HL-60/S4 treated with phorbol 12-myristate 13-acetate at 8.2 ng/mL for 4 days and 3 days (cell line): Measurements from ENCODE around the gene ENTPD7.
"Not testable (repeated sequence)": the region's sequence is repeated elsewhere in the genome, so short reads cannot be mapped to it uniquely, and the experiment has no call there.

Experiments used
- in situ Hi-C: fragments of 300-500 bp; cut with MboI; formaldehyde crosslinking; loops from 2 replicates; pipeline ENCODE4 v1.15.0; 2022; ENCODE audit warnings: low sequenced_read_pairs

The ENTPD7 gene

DNA sequence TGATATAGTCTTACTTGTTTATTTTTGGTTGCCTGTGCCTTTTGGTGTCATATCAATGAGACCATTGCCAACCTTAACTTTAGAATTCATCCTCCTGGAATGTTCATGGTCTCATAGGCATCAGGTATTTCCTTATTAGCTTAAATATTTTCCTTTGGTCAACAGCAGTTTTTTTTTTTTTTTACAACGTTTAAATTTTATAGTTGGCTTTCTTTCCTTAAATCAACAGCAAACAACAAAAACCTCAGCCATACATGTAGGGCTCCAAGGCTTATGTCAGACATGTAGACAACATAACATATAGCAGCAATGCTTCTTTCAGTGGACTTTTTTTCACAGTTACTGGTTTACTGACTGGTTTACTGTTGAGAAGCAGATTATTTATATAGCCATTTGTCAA, 22.7 kb downstream of the ENTPD7 start:
- in situ Hi-C loops, result no loop called here

DNA sequence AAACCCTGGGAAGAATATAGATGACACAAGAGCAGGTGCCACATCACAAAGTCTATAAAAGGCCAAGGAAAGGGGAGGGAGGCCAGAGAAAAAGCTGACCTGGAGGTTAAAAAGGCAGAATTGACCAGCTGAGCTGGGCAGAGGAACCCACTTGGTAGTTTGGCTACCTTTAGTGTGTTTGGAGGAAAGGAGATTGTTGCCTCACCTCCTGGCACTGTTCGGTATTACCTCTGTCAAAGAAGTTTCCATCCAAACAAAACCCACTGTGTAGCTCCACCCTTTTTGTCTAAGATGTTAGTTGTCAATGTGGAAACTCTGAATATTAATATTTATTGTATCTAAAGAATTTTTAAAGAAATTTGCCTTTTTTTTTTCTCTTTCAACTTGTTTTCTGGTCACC, 23.4 kb downstream of the ENTPD7 start:
- in situ Hi-C loops, result no loop called here

GRCh38 chr10:99685597-99685967, 26.3 kb downstream of the ENTPD7 start:
- in situ Hi-C loops, result no loop called here

DNA sequence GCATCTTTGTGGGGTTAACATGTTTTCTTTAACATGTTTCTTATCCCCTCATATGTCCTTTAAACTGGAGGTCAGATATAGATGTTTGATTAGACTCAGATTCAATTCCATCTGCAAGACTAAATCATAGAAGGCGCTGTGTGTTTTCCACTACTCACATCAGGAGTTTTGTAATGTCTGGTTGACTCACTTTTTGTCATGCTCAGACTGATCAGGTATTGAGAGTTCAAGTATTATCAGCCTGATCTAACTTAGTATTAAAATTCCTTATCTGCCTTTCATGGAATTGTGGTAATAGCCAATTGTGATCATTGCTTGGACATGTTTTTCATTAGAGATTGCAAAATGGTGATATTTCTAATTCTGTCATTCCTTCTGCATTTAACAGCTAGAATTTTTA, 30.2 kb downstream of the ENTPD7 start:
- in situ Hi-C loops, result no loop called here

- in situ Hi-C loops, result no loop called here
Observed at GRCh38 chr10:99693933-99694583, 34.7 kb downstream of the ENTPD7 start.

DNA sequence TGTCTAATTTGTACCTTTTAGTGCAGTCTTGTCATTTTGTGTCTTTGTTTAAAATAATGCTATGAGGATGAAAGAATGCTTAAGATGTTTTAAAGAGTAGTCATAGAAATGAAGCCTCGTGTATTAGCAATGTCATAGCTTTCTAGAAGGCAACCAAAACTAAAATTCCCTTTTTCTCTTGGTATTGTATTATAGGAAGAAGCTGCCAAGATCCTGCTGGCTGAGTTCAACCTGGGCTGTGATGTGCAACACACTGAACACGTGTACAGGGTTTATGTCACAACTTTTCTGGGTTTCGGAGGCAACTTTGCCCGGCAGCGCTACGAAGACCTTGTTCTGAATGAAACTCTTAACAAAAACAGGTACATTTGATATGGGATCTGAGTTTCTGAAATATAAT, 36.5 kb downstream of the ENTPD7 start:
- in situ Hi-C loops, result no loop called here

GRCh38 chr10:99698504-99699080, 39.3 kb downstream of the ENTPD7 start:
- in situ Hi-C loops, result no loop called here

DNA sequence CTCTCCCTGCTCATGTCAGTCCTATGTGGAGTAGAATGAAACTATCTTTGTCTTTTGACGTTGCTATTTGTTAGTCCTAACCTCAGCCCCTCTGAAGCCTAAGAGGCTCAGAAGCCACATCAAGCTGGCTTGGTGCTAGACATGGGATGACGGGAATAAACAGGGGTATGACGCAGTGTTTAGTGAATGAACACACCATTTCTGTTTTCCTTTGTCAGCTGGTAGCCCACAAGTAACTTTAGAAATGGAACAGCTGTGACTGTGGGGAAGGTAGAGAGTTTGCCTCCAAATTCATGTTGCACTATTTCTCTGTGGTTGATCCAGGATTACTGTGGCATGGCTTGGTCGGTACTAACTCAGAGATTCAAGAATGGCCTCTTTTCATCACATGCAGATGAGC, 41.3 kb downstream of the ENTPD7 start:
- in situ Hi-C loops, result loop anchor here (25.0 kb wide), 1 partner anchor 263 kb away; the partner anchor contains the start of gene GOT1

DNA sequence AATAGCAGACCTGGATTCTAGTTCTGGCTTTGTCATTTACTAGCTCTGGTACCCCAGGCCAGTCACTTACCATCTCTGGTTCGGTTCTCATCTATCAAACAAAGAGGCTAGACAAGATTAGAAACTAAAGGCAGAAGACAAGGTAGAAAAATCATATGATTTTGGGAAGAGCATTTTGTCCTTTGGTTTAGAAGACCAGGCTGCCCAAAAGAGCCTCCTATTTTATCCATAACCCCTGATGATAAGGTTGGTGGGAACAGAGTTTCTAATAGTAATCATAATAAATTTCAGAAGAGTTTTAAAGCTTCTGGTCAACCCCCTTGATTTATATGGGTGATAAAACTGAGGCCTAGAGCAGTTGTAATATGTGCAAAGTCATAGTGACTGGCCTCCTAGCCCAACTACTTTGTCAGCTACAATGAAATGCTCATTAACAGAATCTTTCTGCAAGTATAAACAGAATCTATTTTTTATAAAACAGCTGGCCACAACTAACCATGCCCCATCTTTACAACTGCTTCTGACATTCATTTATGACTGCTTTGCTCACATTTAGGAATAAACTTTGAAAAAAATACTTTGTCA, 49.2 kb downstream of the ENTPD7 start:
- in situ Hi-C loops, result loop anchor here (25.0 kb wide), 1 partner anchor 271 kb away; the partner anchor contains the start of gene GOT1

DNA sequence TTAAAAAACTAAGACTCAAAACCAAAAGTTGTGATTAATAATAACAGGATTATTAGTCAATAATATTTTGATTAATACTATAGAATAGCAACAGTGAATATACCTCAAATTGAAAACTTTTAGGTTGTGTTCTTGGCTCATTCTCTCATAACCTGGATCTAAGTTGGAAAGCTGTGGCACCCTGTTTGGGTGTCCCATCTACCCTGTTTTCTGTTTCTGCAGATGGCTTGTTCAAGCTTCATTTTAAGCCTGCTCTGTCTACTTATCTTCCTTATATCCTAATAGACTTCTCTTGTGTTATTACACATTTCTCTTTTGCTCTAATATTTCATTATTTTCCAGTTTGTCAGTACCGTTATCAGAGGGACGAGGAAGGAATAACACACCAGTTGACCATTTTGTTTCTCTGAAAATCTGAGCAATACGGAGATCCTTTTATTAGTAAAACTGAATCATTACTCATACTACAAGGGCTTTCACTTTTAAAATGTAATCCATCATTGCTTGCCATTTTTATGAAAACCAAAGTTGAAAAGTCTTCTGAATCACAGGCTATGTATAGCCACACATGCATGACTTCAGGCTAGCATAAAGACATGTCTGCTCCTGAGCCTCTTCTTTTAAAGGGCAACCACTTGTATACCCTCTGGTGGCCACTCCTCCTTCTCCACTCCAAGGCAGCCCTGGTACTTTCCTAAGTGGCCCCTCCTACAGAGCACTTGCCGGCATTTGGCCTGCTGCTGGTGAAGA, 50.3 kb downstream of the ENTPD7 start:
- in situ Hi-C loops, result loop anchor here (25.0 kb wide), 1 partner anchor 272 kb away; the partner anchor contains the start of gene GOT1

DNA sequence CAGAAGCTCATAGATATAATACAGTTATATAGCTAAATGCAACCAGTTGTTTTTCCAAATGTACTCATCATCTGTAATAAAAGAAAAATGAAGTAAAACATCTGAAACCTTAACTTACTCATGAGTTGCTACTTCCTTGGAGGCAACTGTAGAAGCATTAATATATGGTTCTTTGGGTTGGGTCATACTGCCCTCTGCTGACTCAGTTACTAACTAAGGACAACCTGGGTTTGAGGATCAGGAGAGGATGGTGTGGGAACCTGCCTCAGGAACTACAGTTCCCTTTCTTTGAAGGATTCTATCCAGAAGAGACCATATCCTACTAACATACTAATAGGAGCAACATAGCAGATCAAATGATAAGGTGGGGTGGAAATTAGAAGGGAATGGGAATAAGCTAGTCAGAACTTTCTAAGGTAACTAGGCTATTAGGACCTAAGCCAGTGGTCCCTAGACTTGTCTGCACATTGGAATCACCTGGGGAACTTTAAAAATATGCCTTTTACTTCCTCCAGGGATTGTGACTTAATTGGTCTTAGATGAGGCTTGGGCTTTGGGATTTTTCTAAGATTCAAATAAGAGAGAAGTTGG, 51.9 kb downstream of the ENTPD7 start:
- in situ Hi-C loops, result loop anchor here (25.0 kb wide), 1 partner anchor 274 kb away; the partner anchor contains the start of gene GOT1

DNA sequence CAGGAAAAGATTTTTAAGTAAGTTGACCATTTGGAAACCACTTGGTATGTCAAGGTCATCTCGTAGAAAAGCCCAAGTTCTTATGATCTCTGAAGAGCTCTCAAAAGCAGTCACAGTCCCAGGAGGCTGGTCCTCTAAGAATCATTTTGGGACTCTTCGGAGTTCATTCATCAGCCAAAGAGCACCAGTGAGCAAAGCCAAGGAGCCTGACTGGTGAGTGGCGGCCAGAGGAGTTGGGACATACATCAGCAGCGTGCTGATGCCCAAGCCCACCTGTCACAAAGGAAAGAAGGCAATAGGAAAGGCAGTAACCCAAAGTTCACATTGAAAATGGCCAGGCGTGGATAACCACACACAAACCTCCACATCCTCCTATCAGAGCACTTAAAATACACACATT, 55.1 kb downstream of the ENTPD7 start:
- in situ Hi-C loops, result loop anchor here (25.0 kb wide), 1 partner anchor 277 kb away; the partner anchor contains the start of gene GOT1

DNA sequence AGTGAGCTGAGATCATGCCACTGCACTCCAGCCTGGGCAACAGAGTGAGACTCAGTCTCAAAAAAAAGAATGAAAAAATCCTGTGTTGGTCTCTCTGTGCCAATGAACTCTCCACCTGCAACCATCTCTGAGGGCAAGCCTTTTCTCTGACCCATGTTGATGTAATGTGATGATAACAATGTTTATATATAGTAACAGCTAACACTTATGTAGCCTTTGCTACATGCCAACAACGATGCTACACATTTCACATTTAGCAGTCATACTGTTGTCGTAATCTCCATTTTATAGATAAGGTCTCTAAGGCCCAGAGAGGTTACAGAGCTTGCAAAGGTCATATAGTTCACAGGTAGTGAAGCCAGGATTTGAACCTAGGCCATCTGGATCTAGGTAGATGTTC, 61.1 kb downstream of the ENTPD7 start:
- in situ Hi-C loops, result loop anchor here (25.0 kb wide), 1 partner anchor 283 kb away; the partner anchor contains the start of gene GOT1

DNA sequence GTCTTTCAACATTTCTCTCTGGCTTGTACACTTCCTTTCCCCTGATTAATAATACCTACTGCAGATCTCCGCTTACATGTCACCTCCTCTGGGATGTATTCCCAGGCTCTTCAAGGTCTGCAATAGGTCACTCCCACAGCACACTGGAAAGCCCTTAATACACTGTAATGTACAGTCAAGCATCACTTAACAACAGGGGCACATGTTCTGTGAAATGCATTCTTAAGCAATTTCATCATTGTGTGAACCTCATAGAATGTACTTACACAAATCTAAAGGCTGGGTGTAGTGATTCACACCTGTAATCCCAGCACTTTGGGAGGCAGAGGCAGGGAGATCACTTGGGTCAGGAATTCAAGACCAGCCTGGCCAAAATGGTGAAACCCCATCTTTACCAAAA, 70.7 kb downstream of the ENTPD7 start:
- in situ Hi-C loops, result no loop called here

- in situ Hi-C loops, result no loop called here
Observed at GRCh38 chr10:99731306-99732032, 72.2 kb downstream of the ENTPD7 start.

DNA sequence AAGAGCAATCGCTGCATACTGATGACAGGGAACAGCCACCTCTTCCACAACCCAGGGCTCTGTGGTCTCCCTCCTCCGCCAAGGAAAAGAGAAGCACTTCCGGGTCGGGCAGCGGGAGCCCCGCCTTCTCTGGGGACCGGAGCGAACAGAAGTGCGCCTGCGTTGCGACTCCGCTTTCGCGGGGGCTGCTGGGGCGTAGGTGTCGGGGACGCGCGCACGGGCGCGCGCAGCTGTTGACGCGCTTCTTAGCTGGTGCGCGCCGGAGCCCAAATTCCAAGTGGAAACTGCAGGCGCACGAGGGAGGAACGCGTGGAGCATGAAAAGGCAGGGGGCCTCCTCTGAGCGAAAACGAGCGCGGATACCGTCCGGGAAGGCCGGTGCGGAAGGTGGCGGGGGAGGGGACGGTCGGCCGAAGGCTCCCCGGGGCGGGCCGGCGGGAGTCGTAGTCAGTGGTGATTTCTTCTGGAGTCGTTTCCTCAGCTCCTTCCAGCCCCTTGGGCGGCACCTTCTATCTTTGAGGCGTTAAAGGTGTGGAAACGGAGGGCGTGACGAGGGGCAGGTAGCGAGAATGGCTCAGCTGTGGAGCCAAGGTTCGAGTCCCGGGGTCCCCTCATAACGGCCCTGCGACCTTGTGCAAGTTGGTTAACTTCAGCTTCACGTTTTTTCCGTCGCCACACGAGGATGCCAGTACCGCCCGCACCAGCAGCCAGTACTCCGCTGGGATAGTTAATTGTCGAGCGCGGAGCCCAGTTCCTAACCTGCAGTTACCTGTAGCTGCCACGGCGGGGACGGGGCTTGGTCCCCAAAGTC, 72.9 kb downstream of the ENTPD7 start, which contains the start of the genes COX15 and CUTC:
Gene COX15, minus strand, starts transcription at position 95 of the 810 bp plus-strand sequence. Its CDS starts 78 bp downstream, at position 17.
Gene CUTC, plus strand, starts transcription at position 202 of the 810 bp plus-strand sequence. Its CDS starts 115 bp downstream, at position 317.
- in situ Hi-C loops, result no loop called here

DNA sequence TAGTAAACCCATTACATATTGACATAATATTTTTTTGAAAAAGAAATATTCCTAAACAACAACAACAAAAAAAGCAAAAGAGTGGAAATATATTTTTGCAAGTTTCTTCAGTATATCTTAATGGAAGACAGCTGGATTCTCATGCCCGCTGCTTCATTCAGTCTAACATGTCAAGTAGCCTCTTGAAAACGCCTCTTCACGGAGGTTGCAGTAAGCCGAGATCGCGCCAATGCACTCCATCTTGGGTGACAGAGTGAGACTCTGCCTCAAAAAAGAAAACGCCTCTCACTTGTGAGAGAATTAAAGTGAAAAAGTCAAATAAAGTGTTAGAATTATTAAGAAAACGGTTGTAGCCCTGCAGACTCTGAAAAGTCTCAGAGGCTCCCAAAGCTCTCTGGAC, 74.1 kb downstream of the ENTPD7 start:
- in situ Hi-C loops, result no loop called here

DNA sequence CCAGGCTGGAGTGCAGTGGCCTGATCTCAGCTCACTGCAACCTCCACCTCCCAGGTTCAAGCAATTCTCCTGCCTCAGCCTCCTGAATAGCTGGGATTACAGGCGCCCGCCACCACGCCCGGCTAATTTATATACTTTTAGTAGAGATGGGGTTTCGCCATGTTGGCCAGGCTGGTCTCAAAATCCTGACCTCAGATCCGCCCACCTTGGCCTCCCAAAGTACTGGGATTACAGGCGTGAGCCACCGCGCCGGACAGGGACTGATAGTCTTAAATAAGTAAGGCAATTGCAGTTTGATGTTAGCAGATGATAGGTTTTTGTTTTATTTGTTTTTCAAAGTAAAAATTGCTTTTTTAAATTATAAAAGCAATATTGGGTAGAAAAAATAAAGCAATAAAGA, 74.8 kb downstream of the ENTPD7 start:
- in situ Hi-C loops, result not testable (repeated sequence)

DNA sequence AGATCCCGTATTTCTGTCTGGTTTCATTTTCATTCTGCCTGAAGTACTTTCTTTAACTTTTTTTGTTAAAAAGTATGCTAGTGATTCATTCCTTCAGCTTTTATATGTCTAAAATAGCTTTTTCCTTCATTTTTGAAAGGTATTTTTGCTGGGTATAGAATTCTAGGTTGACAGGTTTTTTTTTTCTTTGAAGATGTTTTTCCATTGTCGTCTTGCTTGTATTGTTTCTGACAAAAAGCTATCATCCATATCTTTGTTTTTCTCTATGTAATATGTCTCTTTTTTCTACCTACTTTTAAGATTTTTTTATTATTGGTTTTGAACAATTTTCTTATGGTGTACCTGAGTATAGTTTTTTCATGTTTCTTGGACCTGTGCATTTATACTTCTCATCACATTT, 81.0 kb downstream of the ENTPD7 start:
- in situ Hi-C loops, result no loop called here
